ENCODE results near the gene AVPI1.

DNA sequence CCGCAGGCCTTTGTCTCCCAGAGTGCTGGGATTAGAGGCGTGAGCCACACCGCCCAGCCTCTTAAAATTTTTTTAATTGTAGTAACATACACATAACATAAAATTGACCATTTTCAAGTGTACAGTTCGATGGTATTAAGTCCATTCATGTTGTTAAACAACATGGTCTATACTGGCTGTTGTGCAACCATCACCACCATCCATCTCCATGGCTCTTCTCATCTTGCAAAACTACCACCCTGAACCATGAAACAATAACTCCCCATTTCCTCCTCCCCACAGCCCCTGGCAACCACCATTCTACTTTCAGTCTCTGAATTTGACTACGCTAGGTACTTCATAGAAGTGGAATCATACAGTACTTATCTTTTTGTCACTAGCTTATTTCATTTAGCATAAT is 42.0 kb upstream of the AVPI1 start:
- no peak for TF ChIP-seq BHLHE40 (IDR thresholded peaks at IDR 0.05; ENCODE audit: borderline replicate concordance)
- no peak for TF ChIP-seq CTBP1 (IDR thresholded peaks at IDR 0.05; ENCODE audit: borderline replicate concordance)
- TF ChIP-seq TARDBP (IDR thresholded peaks at IDR 0.05): no peak
- TF ChIP-seq HDGF (IDR thresholded peaks at IDR 0.05; ENCODE audit: borderline replicate concordance): no peak
- TF ChIP-seq, protein P1, sequence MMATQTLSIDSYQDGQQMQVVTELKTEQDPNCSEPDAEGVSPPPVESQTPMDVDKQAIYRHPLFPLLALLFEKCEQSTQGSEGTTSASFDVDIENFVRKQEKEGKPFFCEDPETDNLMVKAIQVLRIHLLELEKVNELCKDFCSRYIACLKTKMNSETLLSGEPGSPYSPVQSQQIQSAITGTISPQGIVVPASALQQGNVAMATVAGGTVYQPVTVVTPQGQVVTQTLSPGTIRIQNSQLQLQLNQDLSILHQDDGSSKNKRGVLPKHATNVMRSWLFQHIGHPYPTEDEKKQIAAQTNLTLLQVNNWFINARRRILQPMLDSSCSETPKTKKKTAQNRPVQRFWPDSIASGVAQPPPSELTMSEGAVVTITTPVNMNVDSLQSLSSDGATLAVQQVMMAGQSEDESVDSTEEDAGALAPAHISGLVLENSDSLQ (IDR thresholded peaks at IDR 0.05): no peak

Data from HEK293T (cell line).